ENCODE data around the gene EEIG1.

The EEIG1 gene

GRCh38 chr9:127959841-127960409, 20.9 kb downstream of the EEIG1 start:
- DNase-seq (ENCODE audit: low read depth) = no peak

GRCh38 chr9:127959398-127959797, 21.4 kb downstream of the EEIG1 start:
- DNase-seq (ENCODE audit: low read depth) = no peak

GRCh38 chr9:127958728-127959127, 22.1 kb downstream of the EEIG1 start:
- DNase-seq (ENCODE audit: low read depth) = no peak

GRCh38 chr9:127955294-127956015, 25.3 kb downstream of the EEIG1 start:
- DNase-seq (ENCODE audit: low read depth) = peak; percentile 80

- no peak for DNase-seq (ENCODE audit: low read depth)
Measured at GRCh38 chr9:127954831-127955293, 25.9 kb downstream of the EEIG1 start.

- no peak for DNase-seq (ENCODE audit: low read depth)
Measured at GRCh38 chr9:127953768-127954505, 26.9 kb downstream of the EEIG1 start.

- DNase-seq (ENCODE audit: low read depth) = no peak
Measured at GRCh38 chr9:127953154-127953553, 27.6 kb downstream of the EEIG1 start.

GRCh38 chr9:127950513-127951289, 30.1 kb downstream of the EEIG1 start:
- no peak for DNase-seq (ENCODE audit: low read depth)

- no peak for DNase-seq (ENCODE audit: low read depth)
Measured at GRCh38 chr9:127949827-127950512, 30.8 kb downstream of the EEIG1 start.

- no peak for DNase-seq (ENCODE audit: low read depth)
Measured at GRCh38 chr9:127947841-127948710, 32.7 kb downstream of the EEIG1 start.

- DNase-seq (ENCODE audit: low read depth) = no peak
Measured at GRCh38 chr9:127946728-127947127, 34.1 kb downstream of the EEIG1 start.

- no peak for DNase-seq (ENCODE audit: low read depth)
Measured at GRCh38 chr9:127945942-127946341, 34.8 kb downstream of the EEIG1 start.

- no peak for DNase-seq (ENCODE audit: low read depth)
Measured at GRCh38 chr9:127945338-127945737, 35.5 kb downstream of the EEIG1 start.

GRCh38 chr9:127944586-127945218, 36.1 kb downstream of the EEIG1 start:
- no peak for DNase-seq (ENCODE audit: low read depth)

GRCh38 chr9:127943731-127944144, 37.1 kb downstream of the EEIG1 start:
- DNase-seq (ENCODE audit: low read depth) = peak; percentile 63

- no peak for DNase-seq (ENCODE audit: low read depth)
Measured at GRCh38 chr9:127943011-127943662, 37.7 kb downstream of the EEIG1 start.

GRCh38 chr9:127942216-127943010, 38.4 kb downstream of the EEIG1 start:
- no peak for DNase-seq (ENCODE audit: low read depth)

- no peak for DNase-seq (ENCODE audit: low read depth)
Measured at GRCh38 chr9:127941961-127942215, 38.9 kb downstream of the EEIG1 start.

Measured in T follicular helper cell (primary cell).